NOMO-1 treated with dmso at 0.1 percent for 144 hours (cell line): ENCODE measurements around the gene WDCP.
"Not testable (repeated sequence)": the region's sequence is repeated elsewhere in the genome, so short reads cannot be mapped to it uniquely, and the experiment has no call there.

Experiments used
- DNase-seq: peaks from one replicate; lab custom pipeline; 2025; ENCODE audit not compliant: unreplicated experiment; lab: John Stamatoyannopoulos, UW

WDCP gene, protein sequence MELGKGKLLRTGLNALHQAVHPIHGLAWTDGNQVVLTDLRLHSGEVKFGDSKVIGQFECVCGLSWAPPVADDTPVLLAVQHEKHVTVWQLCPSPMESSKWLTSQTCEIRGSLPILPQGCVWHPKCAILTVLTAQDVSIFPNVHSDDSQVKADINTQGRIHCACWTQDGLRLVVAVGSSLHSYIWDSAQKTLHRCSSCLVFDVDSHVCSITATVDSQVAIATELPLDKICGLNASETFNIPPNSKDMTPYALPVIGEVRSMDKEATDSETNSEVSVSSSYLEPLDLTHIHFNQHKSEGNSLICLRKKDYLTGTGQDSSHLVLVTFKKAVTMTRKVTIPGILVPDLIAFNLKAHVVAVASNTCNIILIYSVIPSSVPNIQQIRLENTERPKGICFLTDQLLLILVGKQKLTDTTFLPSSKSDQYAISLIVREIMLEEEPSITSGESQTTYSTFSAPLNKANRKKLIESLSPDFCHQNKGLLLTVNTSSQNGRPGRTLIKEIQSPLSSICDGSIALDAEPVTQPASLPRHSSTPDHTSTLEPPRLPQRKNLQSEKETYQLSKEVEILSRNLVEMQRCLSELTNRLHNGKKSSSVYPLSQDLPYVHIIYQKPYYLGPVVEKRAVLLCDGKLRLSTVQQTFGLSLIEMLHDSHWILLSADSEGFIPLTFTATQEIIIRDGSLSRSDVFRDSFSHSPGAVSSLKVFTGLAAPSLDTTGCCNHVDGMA

DNA sequence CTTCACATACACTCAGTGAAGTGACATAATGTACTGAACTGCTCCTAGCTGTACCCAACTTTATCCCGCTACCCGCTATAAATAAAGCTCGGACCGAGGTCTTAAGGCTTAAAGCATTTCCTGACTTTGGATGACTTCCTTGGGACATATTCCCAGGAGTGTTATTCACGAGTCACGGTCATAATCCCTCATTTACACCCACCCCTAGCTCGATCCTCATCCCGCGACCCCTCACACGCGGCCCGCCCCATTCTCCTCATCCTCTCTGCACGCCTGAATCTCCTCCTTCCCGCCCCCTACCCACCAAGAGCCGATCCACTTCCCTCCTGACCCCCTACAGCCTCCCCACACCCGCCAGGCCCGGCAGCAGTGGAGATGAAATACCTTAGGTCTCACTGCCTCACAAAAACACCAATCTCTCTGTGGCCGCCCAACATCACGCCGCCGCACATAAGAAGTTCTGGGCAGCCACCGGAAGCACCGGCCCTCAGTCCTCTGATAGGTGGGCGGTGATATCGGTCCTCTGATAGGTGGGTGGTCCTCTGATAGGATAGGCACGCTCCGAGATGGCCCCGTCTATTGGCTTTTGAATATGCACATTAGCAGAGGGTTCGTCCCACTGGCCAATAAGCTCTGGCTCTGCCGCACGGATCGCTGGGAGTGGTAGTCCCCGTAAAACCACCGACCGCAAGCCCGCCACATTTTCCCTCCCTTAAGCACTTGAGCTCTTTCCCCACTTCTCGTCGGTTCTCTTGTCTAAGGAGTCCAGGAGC, at the start of gene WDCP:
Gene WDCP, minus strand, starts transcription at position 462 of the 773 bp plus-strand sequence. CDS start 7,897 bp downstream, outside the sequence.
- peak; percentile 98 for DNase-seq

DNA sequence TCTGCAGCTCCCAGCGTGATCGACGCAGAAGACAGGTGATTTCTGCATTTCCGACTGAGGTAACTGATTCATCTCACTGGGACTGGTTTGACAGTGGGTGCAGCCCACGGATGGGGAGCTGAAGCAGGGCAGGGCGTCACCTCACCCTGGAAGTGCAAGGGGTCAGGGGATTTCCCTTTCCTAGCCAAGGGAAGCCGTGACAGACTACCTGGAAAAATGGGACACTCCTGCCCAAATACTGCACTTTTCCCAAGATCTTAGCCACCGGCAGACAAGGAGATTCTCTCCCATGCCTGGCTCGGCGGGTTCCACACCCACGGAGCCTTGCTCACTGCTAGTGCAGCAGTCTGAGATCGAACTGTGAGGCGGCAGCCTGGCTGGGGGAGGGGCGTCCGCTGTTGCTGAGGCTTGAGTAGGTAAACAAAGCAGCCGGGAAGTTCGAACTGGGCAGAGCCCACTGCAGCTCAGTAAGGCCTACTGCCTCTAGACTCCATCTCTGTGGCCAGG, 48.0 kb upstream of the WDCP start:
- DNase-seq: not testable (repeated sequence)

DNA sequence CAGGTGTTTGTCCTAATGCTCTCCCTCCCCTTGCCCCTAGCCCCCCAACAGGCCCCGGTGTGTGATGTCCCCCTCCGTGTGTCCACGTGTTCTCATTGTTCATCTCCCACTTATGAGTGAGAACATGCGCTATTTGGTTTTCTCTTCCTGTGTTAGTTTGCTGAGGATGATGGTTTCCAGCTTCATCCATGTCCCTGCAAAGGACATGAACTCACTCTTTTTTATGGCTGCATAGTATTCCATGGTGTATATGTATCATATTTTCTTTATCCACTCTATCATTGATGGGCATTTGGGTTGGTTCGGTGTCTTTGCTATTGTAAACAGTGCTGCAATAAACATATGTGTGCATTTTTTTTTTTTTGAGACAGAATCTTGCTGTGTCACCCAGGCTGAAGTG, 46.1 kb upstream of the WDCP start:
- not testable (repeated sequence) for DNase-seq

DNA sequence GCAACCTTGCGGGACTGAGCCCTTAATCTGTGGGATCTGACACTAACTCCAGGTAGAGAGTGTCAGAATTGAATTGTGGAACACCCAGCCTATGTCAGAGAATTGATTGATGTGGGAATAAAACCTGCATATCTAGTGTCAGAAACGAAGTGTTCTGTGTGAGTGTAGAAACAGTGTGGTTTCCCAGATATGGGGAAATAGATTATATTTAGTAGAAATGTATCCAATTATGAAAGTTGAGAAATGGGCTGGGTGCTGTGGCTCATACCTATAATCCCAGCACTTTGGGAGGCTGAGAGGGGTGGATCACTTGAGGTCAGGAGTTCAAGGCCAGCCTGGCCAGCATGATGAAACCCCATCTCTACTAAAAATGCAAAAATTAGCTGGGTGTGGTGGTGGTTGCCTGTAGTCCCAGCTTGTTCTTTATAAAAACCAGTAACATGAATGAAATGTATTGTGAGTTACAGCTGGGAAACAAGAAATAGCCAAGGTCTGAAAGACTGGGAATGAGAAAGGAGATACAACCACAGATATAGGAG, 41.7 kb upstream of the WDCP start:
- peak; percentile 63 for DNase-seq

DNA sequence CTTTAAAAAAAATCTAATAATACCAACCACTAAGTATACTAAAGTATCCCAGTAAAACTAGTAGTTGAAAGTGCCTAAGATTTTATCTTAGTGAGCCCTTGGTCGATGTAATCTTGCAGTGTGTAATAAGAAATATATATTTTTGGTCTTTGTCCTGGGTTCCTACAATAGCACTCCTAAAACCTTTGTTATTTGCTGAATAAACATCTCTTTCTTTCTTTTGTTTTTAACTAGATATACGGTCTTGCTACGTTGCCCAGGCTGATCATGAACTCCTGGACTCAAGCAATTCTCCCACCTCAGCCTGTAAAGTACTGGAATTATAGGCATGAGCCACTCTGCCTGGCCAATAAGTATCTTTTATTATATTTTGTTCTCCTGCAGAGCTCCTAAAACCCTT, 39.8 kb upstream of the WDCP start:
- DNase-seq: no peak

DNA sequence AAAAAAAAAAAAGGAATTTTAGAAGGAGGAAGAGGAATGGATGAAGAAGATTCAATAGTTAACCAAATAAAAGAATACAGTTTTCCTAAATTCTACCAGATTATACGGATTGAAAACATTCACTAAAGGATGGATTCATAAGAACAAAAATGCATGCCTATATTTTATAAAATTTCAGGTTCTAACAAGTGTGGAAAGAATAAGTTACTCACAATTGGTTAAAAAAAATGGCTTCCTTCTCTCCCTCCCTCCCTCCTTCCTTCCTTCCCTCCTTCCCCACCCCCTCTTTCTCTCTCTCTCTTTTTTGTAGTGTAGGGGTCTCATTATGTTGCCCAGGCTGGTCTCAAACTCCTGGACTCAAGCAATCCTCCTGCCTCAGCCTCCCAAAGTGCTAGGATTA, 39.0 kb upstream of the WDCP start:
- no peak for DNase-seq

DNA sequence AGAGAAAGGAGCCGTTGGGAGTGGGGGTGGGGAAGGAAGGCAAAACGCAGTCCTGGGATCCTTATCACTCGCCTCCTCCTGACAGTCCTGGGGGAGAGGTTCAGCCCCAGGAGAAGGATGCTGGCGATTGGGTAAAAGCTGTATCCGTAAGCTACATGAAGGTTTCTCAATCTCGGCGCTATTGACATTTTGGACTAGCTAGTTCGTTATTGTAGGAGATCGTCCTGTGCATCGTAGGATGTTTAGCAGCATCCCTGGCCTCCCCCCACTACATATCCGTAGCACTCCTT, 38.0 kb upstream of the WDCP start:
- DNase-seq: no peak

DNA sequence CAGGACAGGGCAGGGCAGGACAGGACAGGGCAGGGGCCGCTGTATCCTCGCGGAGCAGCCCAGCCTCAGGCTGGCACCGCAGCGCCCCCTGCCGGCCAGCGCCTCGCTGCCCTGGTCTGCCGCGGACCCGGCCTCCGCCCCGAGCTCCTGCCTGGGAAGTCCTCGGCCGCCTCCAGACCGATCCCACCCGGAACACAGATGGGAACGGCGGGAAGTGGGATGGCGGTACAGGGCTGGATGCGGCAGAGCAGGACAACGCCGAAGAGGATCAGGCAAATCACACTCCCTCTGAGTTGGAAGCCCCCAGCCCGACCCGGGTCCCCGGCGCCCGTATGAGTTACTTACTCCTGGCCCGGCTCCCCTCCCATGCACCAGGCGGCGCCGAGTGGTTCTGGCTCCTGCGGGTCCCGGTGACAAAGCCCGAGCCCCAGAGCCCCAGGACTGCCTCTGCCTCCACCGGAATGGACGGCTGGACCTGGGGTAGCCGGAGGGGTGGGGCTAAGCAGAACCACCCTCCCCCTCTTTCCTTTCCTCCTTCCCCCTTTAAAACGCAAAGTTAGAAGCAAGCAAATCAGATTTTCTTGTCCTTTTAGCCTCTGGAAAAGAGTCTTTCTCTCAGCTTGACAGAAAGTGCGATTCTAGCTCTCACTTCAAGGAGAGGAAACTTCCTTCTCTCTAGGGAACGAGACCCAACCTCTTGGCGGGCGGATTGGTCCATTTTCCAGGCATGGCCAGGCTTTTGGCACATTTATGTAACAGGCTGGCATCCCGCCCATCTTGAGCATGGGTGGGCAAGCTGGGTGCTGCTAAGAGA, 37.4 kb upstream of the WDCP start, which contains the start of gene TP53I3:
Gene TP53I3, minus strand, starts transcription at position 449 of the 814 bp plus-strand sequence. CDS start 508 bp downstream, outside the sequence.
- no peak for DNase-seq

DNA sequence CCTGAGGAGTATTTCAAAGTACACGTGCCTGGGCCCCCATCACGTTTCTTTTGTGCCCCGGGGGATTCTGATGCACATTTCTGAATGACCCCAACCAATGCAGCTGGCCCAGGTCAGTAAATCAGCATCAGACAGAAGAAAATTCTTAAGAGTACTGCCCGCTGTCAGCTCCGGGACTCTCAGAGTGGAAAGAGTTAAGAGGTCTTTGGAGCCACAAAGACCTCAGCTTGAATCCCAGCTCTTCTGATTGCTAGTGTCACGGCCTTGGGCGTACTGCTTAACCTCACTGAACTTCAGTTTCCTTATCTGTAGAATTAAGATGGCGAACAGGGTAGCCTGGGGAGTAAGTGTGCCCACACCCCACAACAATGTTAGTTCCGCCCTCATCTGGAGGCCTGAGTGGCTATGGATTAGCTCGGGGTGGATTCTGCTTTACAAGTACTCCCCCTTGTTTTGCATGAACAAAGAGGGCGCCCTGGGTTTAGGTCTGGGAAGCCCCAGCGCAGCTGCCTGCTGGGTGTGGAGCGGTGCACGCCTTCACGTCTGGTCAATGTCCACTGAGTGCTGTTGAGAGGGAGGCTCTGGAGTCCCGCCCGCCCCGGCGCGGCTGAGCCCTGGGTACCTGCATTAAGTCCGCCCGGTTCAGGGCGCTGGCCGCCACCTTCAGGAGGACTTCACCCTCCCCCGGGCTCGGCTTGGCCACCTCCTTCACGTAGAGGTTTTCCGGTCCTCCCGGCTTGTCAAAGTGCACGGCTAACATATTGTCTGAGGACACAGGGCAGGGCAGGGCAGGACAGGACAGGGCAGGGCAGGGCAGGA, 36.6 kb upstream of the WDCP start:
- no peak for DNase-seq

DNA sequence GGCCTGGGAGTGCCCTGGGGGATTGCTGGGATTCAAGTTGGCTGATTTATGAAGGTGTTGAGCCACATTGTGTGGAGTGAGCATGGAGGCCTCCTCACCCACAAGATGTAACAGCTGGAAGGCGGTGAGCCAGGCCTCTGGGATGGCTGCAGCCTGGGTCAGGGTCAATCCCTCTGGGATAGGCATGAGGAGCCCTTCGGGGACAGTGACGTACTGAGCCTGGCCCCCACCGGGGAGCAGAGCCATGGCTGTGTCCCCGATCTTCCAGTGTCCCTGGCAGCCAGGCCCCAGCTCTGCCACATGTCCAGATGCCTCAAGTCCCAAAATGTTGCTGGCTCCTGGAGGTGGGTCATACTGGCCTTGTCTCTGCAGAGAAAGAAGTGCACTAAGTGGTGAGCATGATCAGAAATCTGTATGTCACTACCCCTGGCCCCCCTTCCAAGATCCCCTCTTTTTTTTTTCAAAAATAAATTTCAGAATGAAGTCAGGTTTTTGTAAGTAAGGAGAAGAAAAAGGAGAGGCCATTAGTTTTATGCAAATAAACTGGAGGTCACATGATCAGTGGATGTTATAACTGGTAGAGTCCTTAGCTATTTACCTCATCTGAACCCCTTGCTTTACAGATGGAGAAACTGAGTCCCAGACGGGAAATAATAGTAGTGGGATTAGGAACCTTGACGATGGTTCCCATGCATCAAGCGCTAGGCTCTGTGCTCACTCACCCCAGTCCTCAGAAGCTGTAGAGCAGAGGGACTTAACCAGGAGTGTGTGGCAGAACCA, 35.8 kb upstream of the WDCP start:
- no peak for DNase-seq

DNA sequence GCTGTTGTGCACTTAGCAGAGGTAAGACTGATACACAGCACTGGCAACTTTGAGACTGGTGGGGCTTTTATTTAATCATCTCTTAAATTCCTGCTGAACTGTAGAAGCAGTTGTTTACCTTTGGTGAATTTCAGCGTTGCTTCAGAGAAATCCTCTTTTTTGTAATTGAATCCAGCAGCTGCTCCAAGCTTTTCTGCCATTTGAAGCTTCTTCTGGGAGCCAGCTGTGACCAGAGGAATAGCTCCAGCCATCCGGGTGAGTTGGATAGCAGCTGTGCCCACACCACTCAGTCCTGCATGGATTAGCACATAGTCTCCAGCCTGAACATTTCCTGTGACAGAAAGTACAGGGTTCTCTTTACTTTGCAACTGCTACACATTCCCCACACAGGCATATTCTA, 33.5 kb upstream of the WDCP start:
- no peak for DNase-seq

DNA sequence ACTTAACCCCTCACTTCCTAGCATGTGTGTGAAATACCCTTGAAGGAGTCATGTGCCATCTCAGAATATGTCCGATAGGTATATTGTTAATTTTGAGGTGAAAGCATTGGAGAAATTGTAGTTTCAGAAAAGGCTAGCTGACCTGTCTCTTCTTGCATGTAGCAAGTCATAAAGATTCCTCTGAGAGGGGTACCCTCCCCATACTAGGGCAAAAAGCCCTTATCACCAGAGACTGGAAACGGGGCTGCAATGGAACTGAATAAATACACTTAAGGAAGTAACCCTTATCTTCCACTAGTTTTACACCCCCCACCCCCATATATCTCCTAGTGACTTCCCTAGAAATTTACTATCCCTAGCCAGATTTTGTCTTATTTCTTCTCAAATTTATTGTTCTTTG, 30.7 kb upstream of the WDCP start:
- DNase-seq: no peak

DNA sequence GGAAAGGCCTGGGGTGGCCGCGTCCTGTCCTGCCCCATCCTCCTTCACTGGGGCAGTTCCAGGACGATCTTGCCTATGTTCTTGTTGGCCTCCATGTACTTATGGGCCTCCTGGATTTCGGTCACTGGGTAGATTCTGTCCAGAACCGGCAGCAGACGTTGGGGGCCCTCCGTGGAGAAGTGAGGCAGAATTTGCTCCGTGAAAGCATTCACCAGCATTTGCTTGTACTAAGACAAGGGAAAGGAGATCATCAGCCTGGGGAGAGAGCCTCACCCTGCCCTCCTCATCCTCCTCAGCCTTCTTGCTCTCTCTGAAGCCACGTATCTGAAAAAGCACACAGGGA, 30.3 kb upstream of the WDCP start:
- DNase-seq: no peak

DNA sequence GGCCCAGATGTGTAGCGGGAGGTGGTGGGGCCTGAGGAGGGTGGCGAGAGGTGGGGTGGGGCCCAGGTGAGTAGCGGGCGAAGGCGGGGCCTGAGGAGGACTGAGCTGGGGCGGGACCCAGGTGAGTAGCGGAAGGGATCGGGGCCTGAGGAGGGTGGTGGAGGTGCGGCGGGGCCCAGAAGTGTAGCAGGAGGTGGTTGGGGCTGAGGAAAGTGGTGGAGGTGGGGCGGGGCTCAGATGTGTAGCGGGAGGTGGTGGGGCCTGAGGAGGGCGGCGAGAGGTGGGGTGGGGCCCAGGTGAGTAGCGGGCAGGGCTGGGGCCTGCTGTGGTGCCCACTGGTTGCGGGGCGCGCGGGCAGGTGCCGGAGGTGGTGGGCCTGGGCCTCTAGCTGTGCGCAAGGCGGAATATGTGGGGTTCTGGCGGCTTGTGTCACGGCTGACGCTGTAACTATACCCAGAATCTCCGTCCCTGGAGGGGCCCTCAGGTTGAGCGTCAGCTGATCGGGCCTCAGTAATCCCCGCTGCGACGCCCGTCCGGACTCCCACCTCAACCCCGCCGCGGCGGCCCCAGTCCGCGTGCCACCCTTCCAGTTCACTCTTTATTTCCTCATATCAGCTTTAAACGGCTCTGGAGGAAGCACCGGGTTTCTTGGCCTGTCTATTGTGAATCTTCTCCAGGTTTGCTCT, 29.8 kb upstream of the WDCP start:
- peak; percentile 65 for DNase-seq

DNA sequence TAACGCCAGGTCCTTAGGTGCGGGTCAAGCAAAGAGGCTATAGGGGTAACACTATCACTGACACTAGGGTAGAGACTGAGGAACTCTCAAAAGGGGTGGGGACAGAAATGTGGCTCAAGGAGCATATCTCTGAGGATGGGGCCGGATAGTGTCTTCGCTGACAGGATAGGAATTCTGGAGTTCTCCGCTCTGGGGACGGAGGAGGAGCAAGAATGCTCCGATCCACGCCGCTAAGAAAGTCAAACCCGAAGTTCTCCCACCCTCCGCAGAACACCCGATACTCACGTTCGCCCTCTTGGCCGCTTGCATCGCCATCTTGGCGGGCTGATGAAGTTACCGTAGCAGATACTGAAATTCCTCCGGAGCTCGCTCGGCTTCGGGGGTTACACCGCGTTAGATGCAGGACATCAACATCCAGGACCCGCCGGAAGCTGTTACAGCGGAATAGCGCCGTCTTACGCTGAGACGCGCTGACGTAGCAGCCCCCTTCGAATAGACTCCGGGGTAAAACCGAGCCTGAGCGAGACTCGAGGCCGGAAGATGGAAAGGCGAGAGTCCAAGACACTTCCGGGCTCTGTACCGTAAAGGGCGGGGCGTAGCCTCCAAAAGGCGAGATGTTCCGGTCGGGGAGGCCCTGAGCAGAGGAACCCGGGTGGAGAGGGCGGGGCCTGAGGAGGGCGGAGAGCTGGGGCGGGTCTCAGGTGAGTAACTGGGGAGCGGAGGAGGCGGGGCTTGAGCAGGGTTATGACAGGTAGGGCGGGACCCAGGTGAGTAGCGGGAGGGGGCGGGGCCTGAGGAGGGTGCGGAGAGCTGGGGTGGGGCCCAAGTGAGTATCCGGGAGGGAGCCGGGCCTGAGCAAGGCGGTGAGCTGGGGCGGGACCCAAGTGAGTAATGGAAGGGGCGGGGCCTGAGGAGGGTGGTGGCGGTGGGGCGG, 29.0 kb upstream of the WDCP start, which contains the start of gene SF3B6:
Gene SF3B6, minus strand, starts transcription at position 412 of the 934 bp plus-strand sequence. Its CDS starts 97 bp downstream, at position 315.
- DNase-seq: peak; percentile 99

DNA sequence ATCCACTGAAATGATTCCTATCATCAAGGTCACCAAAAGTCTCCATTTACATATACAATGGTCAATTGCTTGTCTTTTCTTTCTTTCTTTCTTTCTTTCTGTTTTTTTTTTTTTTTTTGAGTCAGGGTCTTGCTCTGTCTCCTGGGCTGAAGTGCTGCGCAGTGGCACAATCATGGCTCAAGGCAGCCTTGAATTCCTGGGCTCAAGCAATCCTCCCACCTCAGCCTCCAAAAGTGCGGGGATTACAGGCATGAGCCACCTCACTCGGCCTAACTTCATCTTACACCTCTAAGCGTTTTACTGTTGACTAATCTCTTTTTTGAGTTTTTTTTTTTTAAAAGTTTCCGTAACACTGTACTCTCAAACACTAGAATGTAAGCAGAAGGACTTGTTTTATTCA, 28.1 kb upstream of the WDCP start:
- DNase-seq: no peak

DNA sequence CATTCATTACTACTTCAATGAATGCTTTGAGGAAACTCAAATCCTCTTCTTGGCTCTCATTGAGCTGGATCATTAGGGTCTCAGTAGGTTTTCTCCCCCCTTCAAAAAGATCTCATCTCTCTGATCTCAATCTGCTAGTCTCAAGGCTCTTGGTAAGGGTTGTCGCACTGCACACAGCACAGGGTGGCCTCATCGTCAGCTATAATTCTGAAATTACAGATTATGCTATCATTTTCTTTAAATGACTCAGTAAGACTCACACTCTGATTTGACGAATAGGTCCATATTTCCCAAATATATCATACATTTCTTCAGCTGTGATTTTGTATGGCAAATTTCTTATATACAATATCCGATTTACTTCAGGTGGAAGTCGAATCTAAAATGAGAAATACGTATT, 26.6 kb upstream of the WDCP start:
- no peak for DNase-seq
